GM19372 (cell line): Measurements from ENCODE around the gene PAX8.

Experiments
- ATAC-seq: cut with Tn5 transposase; IDR thresholded peaks from one replicate; pipeline ENCODE4 v1.9.1; 2021; ENCODE audit warnings: mild to moderate bottlenecking, low read depth, moderate library complexity; ENCODE audit not compliant: unreplicated experiment

Gene PAX8

GRCh38 chr2:113272477-113272876 is 6.2 kb downstream of the PAX8 start:
- ATAC-seq = no peak

GRCh38 chr2:113268621-113269360 is 9.9 kb downstream of the PAX8 start:
- ATAC-seq = no peak

GRCh38 chr2:113266431-113266830 is 12.3 kb downstream of the PAX8 start:
- ATAC-seq = no peak

- no peak for ATAC-seq
Observed at GRCh38 chr2:113264713-113265403, 13.9 kb downstream of the PAX8 start.

- ATAC-seq = no peak
Observed at GRCh38 chr2:113263546-113263945, 15.2 kb downstream of the PAX8 start.

GRCh38 chr2:113260991-113261390 is 17.7 kb downstream of the PAX8 start:
- no peak for ATAC-seq

GRCh38 chr2:113258471-113259147 is 20.1 kb downstream of the PAX8 start:
- ATAC-seq = no peak

GRCh38 chr2:113257516-113258264 is 21.0 kb downstream of the PAX8 start:
- ATAC-seq = no peak

- ATAC-seq = no peak
Observed at GRCh38 chr2:113255140-113256070, 23.3 kb downstream of the PAX8 start.

GRCh38 chr2:113253453-113253852 is 25.3 kb downstream of the PAX8 start:
- no peak for ATAC-seq

- ATAC-seq = no peak
Observed at GRCh38 chr2:113252047-113252590, 26.6 kb downstream of the PAX8 start.

- no peak for ATAC-seq
Observed at GRCh38 chr2:113251118-113251517, 27.6 kb downstream of the PAX8 start.

- no peak for ATAC-seq
Observed at GRCh38 chr2:113248997-113249770, 29.5 kb downstream of the PAX8 start.

- no peak for ATAC-seq
Observed at GRCh38 chr2:113246606-113247005, 32.1 kb downstream of the PAX8 start.

GRCh38 chr2:113245276-113245711 is 33.4 kb downstream of the PAX8 start:
- ATAC-seq = no peak

- no peak for ATAC-seq
Observed at GRCh38 chr2:113242327-113242726, 36.4 kb downstream of the PAX8 start.

GRCh38 chr2:113240915-113241911 is 37.5 kb downstream of the PAX8 start:
- ATAC-seq = no peak
